ENCODE results near the gene SRPK2. TPM values are rescaled to one million over a fixed set of nuclear protein-coding genes. Genes with fewer than 3 reads are reported as not detected.

SRPK2 gene
- total RNA-seq, 4 donors from 2014 or later = 29.5 to 48.2 (median 30.6) TPM

DNA sequence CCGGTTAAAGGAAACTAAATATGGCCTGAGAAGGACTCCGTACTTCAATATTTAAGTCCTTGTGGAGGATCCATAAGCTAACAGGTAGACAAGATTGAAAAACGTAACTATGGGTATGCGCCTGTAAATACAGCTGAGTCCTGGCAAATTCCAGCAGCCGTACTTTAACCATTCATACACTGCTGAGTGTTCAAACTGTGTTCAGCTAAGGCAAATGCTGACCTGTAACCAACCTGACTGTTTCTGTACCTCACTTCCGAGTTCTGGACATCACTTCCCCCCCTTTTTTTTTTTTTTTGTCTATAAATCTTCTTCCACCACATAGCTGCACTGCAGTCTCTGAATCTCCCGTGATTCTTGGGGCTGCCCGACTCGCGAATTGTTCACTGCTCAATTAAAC lies 69.1 kb downstream of the SRPK2 start:
- ATAC-seq (ENCODE audit: low FRiP score) = no peak
- DNase-seq (ENCODE audit: low spot score) = no peak

GRCh38 chr7:105316578-105317344 lies 72.0 kb downstream of the SRPK2 start:
- TF ChIP-seq CTCF (IDR thresholded peaks at IDR 0.05) = no peak
- DNase-seq (ENCODE audit: low spot score) (no peak), ATAC-seq (ENCODE audit: low FRiP score) (no peak)

More for the DNA sequence above, 69.1 kb downstream of the SRPK2 start:
- no peak for TF ChIP-seq CTCF (IDR thresholded peaks at IDR 0.05)

DNA sequence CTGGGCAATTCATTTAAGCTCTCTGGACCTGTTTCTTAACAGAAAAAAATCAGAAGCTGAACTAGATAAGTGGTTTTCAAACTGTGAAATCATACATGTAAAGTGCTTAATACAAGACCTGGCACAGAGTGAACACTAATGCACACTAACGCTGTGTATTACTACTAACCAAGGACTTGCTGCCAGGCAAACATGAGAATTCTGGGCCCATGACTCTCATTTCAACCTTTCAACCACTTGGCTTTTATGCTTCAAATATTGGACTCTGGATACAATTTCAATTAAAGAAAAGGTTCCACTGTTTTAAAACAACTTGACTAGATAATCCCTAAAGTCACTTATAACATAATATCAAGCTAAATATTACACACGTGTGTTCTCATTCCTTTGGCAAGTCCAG lies 73.4 kb downstream of the SRPK2 start:
- DNase-seq (ENCODE audit: low spot score) (no peak), ATAC-seq (ENCODE audit: low FRiP score) (no peak)
- no peak for TF ChIP-seq CTCF (IDR thresholded peaks at IDR 0.05)

GRCh38 chr7:105309235-105310169 lies 79.2 kb downstream of the SRPK2 start:
- no peak for TF ChIP-seq CTCF (IDR thresholded peaks at IDR 0.05)
- no peak for ATAC-seq (ENCODE audit: low FRiP score)
- no peak for DNase-seq (ENCODE audit: low spot score)

GRCh38 chr7:105307163-105307672 lies 81.5 kb downstream of the SRPK2 start:
- ATAC-seq (ENCODE audit: low FRiP score) (no peak), DNase-seq (ENCODE audit: low spot score) (no peak)
- no peak for TF ChIP-seq CTCF (IDR thresholded peaks at IDR 0.05)

DNA sequence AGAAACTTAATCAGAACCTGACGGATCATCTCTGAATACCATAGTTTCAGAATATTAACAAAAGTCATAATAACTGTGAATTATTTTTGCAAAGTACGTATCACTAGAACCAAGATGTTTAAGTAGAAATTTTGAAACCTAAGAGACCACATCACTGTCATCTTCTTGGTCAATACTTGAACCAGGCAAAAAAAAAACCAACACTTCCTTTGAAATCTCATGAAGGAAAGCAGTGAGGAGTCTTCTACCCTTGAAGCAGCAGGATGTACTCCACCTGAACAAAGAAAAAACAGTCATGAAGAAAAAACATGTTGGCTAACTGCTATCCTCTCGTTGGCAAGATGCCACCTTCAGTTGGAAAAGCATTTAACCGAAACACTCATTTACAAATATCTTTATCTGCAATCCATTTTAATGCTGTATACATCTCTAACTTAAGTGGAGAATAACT lies 82.4 kb downstream of the SRPK2 start:
- no peak for ATAC-seq (ENCODE audit: low FRiP score)
- no peak for TF ChIP-seq CTCF (IDR thresholded peaks at IDR 0.05)

More for the DNA sequence above, 82.4 kb downstream of the SRPK2 start:
- DNase-seq (ENCODE audit: low spot score) = no peak

Measured in omental fat pad (tissue), 4 donors.